Measurements from ENCODE around the gene ARHGAP26. TPM values are rescaled to one million over a fixed set of nuclear protein-coding genes. Genes with fewer than 3 reads are reported as not detected.

The ARHGAP26 gene
- total and polyA plus RNA-seq, 2 experiments from 2014 or later: 9.5 to 16.8 TPM

GRCh38 chr5:142819292-142819691 is 49.1 kb downstream of the ARHGAP26 start:
- no peak overlapping the region for H3K4me3 Mint-ChIP-seq
- H3K27me3 ChIP-seq (ENCODE audit: insufficient read depth): no peaks in the 10 kb centered on the region
- no peaks in the 10 kb centered on the region; the same call in none of the 2 replicates for H4K20me1 ChIP-seq (replicated peaks; ENCODE audit: insufficient read depth)
- no peaks in the 10 kb centered on the region for H3F3A ChIP-seq (replicated peaks; ENCODE audit: low read depth)
- H3K9me3 Mint-ChIP-seq: no peaks in the 10 kb centered on the region
- peaks cover 8% of the 10 kb centered on the region for H3K79me2 ChIP-seq (replicated peaks; ENCODE audit: insufficient read depth)
- no peak overlapping the region for H3K4me2 ChIP-seq
- no peaks in the 10 kb centered on the region; the same call in 2 of the 3 replicates for H3K36me3 Mint-ChIP-seq (ENCODE audit: low read depth)
- TF ChIP-seq POLR2AphosphoS5 (IDR thresholded peaks at IDR 0.05; ENCODE audit: low read depth) (no peak), CTCF (conservative IDR thresholded peaks at IDR 0.05; ENCODE audit: low read depth in 2 of 2) (no peak), JUNB (IDR thresholded peaks at IDR 0.05; ENCODE audit: unreplicated experiment) (no peak), EZH2phosphoT487 (IDR thresholded peaks at IDR 0.05; ENCODE audit: unreplicated experiment) (no peak), STAT1 (IDR thresholded peaks at IDR 0.05; ENCODE audit: unreplicated experiment) (no peak), REST (IDR thresholded peaks at IDR 0.05; ENCODE audit: unreplicated experiment) (no peak), CREB1 (CRISPR knock-in tag; IDR thresholded peaks at IDR 0.05; ENCODE audit: low read depth) (no peak), ZNF114 (CRISPR knock-in tag; IDR thresholded peaks at IDR 0.05) (no peak)
- H3K4me3 ChIP-seq: no peak overlapping the region
- ATAC-seq: no peak
- no peak overlapping the region for H3K27ac ChIP-seq (ENCODE audit: low read depth)
- H3K27ac Mint-ChIP-seq: no peak overlapping the region
- no peak for DNase-seq (ENCODE audit: low spot score)
- H3K4me1 ChIP-seq (ENCODE audit: insufficient read depth): peaks cover 24% of the 10 kb centered on the region
- H3K9me2 ChIP-seq (ENCODE audit: insufficient read depth): no peaks in the 10 kb centered on the region
- H3K27me3 Mint-ChIP-seq (ENCODE audit: insufficient read depth, low read depth, poor library complexity): peaks cover 2% of the 10 kb centered on the region
- H2AFZ ChIP-seq: no peak overlapping the region
- H3K36me3 ChIP-seq (ENCODE audit: insufficient read depth): no peaks in the 10 kb centered on the region
- peaks cover 27% of the 10 kb centered on the region for H3K4me1 Mint-ChIP-seq

- Mint-ChIP-seq H3K9me3 (no peaks in the 10 kb centered on the region), H3K4me3 (no peak overlapping the region), H3K36me3 (ENCODE audit: low read depth) (no peaks in the 10 kb centered on the region; the same call in 2 of the 3 replicates), H3K27ac (no peak overlapping the region), H3K27me3 (ENCODE audit: insufficient read depth, low read depth, poor library complexity) (peaks cover 2% of the 10 kb centered on the region), H3K4me1 (peaks cover 32% of the 10 kb centered on the region)
- Histone ChIP-seq H3K27ac (ENCODE audit: low read depth) (no peak overlapping the region), H3K36me3 (ENCODE audit: insufficient read depth) (no peaks in the 10 kb centered on the region), H4K20me1 (replicated peaks; ENCODE audit: insufficient read depth) (no peaks in the 10 kb centered on the region; the same call in none of the 2 replicates), H3K4me1 (ENCODE audit: insufficient read depth) (peaks cover 29% of the 10 kb centered on the region), H3K27me3 (ENCODE audit: insufficient read depth) (no peaks in the 10 kb centered on the region), H3K79me2 (replicated peaks; ENCODE audit: insufficient read depth) (peaks cover 8% of the 10 kb centered on the region), H2AFZ (no peak overlapping the region), H3K9me2 (ENCODE audit: insufficient read depth) (no peaks in the 10 kb centered on the region), H3K4me3 (no peak overlapping the region), H3K4me2 (no peak overlapping the region), H3F3A (replicated peaks; ENCODE audit: low read depth) (no peaks in the 10 kb centered on the region)
- no peak for ATAC-seq
- DNase-seq (ENCODE audit: low spot score): no peak
- no peak for TF ChIP-seq REST (IDR thresholded peaks at IDR 0.05; ENCODE audit: unreplicated experiment)
- no peak for TF ChIP-seq ETS1 (IDR thresholded peaks at IDR 0.05)
- TF ChIP-seq ZNF331 (CRISPR knock-in tag; IDR thresholded peaks at IDR 0.05; ENCODE audit: low read depth): no peak
- TF ChIP-seq CTCF (conservative IDR thresholded peaks at IDR 0.05; ENCODE audit: low read depth in 2 of 2): no peak
- TF ChIP-seq STAT1 (IDR thresholded peaks at IDR 0.05; ENCODE audit: unreplicated experiment): no peak
- TF ChIP-seq POLR2AphosphoS5 (IDR thresholded peaks at IDR 0.05; ENCODE audit: low read depth): no peak
These were observed 49.6 kb downstream of the ARHGAP26 start for GRCh38 chr5:142819825-142820224.

All from GM23338 (cell line).